Measurements from ENCODE around the gene CD2. TPM values are rescaled to one million over a fixed set of nuclear protein-coding genes. Genes with fewer than 3 reads are reported as not detected.

The CD2 gene
- total RNA-seq, 1 experiment from 2014 or later: not detected

- H3K4me3 Mint-ChIP-seq (ENCODE audit: unreplicated experiment): no peak overlapping the region
- no peak for TF ChIP-seq CTCF (IDR thresholded peaks at IDR 0.05; ENCODE audit: unreplicated experiment)
- H3K27me3 Mint-ChIP-seq (ENCODE audit: insufficient read depth, unreplicated experiment): peaks cover 11% of the 10 kb centered on the region
- H3K36me3 Mint-ChIP-seq (ENCODE audit: insufficient read depth, unreplicated experiment): peaks cover under 1% of the 10 kb centered on the region
- intact Hi-C loops (cut with micrococcal nuclease): no loop called here
- ChIA-PET POLR2A (no interaction called here), CTCF (interaction anchor here (0.6 to 1.4 kb wide), 3 partner anchors 18 to 168 kb away, joined by 3 to 5 read pairs (median 3); no protein-coding TSS in a partner anchor)
- H3K4me1 Mint-ChIP-seq (ENCODE audit: insufficient read depth, unreplicated experiment): no peaks in the 10 kb centered on the region
- no peak overlapping the region for H3K27ac Mint-ChIP-seq (ENCODE audit: low read depth, unreplicated experiment)
- peaks cover 55% of the 10 kb centered on the region for H3K9me3 Mint-ChIP-seq (ENCODE audit: unreplicated experiment)
- no TSS peak for BruUV-seq (replicated peaks)
- DNase-seq (ENCODE audit: unreplicated experiment): no peak
These were observed 10.7 kb upstream of the CD2 start for GRCh38 chr1:116743535-116743934.

DNA sequence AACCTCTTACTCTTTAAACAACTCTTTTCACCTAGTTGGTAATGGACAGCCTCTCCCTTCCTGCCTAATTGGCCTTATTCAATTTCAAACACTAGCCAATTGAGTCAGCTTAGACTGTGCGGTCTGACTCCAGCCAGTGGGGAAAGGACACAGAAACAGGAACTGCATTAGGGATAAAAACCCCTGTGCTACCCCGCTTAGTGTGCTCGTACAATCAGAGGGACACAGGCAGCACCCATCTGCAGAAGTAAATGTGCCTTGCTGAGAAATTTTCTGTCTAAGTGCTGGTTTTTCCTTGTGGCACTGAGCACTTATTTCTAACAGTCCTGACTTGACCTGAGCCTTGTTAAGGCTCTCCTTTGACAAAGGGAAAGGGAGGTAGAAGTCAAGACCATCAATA lies 6.0 kb upstream of the CD2 start:
- BruUV-seq (replicated peaks): no TSS peak
- Mint-ChIP-seq H3K4me1 (ENCODE audit: insufficient read depth, unreplicated experiment) (no peaks in the 10 kb centered on the region), H3K4me3 (ENCODE audit: unreplicated experiment) (no peak overlapping the region), H3K27ac (ENCODE audit: low read depth, unreplicated experiment) (no peak overlapping the region), H3K9me3 (ENCODE audit: unreplicated experiment) (peaks cover 39% of the 10 kb centered on the region), H3K36me3 (ENCODE audit: insufficient read depth, unreplicated experiment) (peaks cover 5% of the 10 kb centered on the region), H3K27me3 (ENCODE audit: insufficient read depth, unreplicated experiment) (no peaks in the 10 kb centered on the region)
- intact Hi-C loops (cut with micrococcal nuclease): no loop called here
- ChIA-PET CTCF (no interaction called here), POLR2A (interaction anchor here (0.6 kb wide), 1 partner anchor 378 kb away, joined by 3 read pairs; no protein-coding TSS in a partner anchor)
- DNase-seq (ENCODE audit: unreplicated experiment): no peak
- no peak for TF ChIP-seq CTCF (IDR thresholded peaks at IDR 0.05; ENCODE audit: unreplicated experiment)

GRCh38 chr1:116751146-116751545 lies 3.1 kb upstream of the CD2 start:
- Mint-ChIP-seq H3K27me3 (ENCODE audit: insufficient read depth, unreplicated experiment) (no peaks in the 10 kb centered on the region), H3K27ac (ENCODE audit: low read depth, unreplicated experiment) (no peak overlapping the region), H3K9me3 (ENCODE audit: unreplicated experiment) (peaks cover 13% of the 10 kb centered on the region), H3K36me3 (ENCODE audit: insufficient read depth, unreplicated experiment) (peaks cover 5% of the 10 kb centered on the region), H3K4me3 (ENCODE audit: unreplicated experiment) (no peak overlapping the region), H3K4me1 (ENCODE audit: insufficient read depth, unreplicated experiment) (no peaks in the 10 kb centered on the region)
- TF ChIP-seq CTCF (IDR thresholded peaks at IDR 0.05; ENCODE audit: unreplicated experiment): no peak
- POLR2A ChIA-PET: no interaction called here
- intact Hi-C loops (cut with micrococcal nuclease): no loop called here
- CTCF ChIA-PET: interaction anchor here (0.6 to 2.0 kb wide), 2 partner anchors 13 to 27 kb away, joined by 6 read pairs; no protein-coding TSS in a partner anchor
- no peak for DNase-seq (ENCODE audit: unreplicated experiment)
- no TSS peak for BruUV-seq (replicated peaks)

DNA sequence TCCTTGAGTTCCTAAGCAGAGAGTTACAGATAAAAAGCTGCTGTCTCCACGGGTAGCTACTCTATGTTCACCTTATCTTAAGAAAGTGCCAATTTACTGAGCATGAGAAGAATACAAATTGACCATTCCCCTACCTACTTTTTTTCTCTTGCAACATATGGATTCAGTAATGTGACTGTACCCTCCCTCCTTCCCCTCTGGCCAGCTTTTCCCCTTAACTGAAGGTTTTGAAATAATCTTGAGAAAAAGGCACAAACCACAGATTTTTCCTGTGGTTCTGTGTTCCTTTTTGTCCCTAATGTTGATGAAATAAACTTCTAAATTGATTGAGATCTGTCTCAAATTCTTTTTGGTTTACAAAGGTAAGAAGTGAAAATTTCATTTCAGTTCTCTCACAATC lies 2.6 kb upstream of the CD2 start:
- no peak for DNase-seq (ENCODE audit: unreplicated experiment)
- H3K4me3 Mint-ChIP-seq (ENCODE audit: unreplicated experiment): no peak overlapping the region
- BruUV-seq (replicated peaks): no TSS peak
- H3K27me3 Mint-ChIP-seq (ENCODE audit: insufficient read depth, unreplicated experiment): no peaks in the 10 kb centered on the region
- intact Hi-C loops (cut with micrococcal nuclease): no loop called here
- ChIA-PET POLR2A (no interaction called here), CTCF (interaction anchor here (0.6 to 2.0 kb wide), 2 partner anchors 14 to 27 kb away, joined by 6 read pairs; no protein-coding TSS in a partner anchor)
- no peak overlapping the region for H3K27ac Mint-ChIP-seq (ENCODE audit: low read depth, unreplicated experiment)
- H3K4me1 Mint-ChIP-seq (ENCODE audit: insufficient read depth, unreplicated experiment): no peaks in the 10 kb centered on the region
- no peak for TF ChIP-seq CTCF (IDR thresholded peaks at IDR 0.05; ENCODE audit: unreplicated experiment)
- H3K9me3 Mint-ChIP-seq (ENCODE audit: unreplicated experiment): peaks cover 13% of the 10 kb centered on the region
- peaks cover 5% of the 10 kb centered on the region for H3K36me3 Mint-ChIP-seq (ENCODE audit: insufficient read depth, unreplicated experiment)
